HepG2 (cell line): Measurements from ENCODE around the gene CRTAC1. TPM values are rescaled to one million over a fixed set of nuclear protein-coding genes. Genes with fewer than 3 reads are reported as not detected.

Source experiments
- ATAC-seq: fragments of 200-7000 bp; cut with Tn5 transposase; 3 replicates; pipeline ENCODE4 v1.9.1; 2020; ENCODE audit warnings: mild to moderate bottlenecking, moderate library complexity
- BruUV-seq: library from RNA; stranded (reverse); fragments of 400-500 nt; replicated peaks from 2 replicates; lab custom pipeline; 2021; lab: Mats Ljungman, UMichigan
- CTCF ChIA-PET: fragments of 300-600 bp; formaldehyde crosslinking; extraction: SDS; loops from one replicate; lab custom pipeline; 2021; ENCODE audit warnings: low total read pairs, inconsistent platforms, low intra/inter-chr PET ratio; lab: Yijun Ruan, JAX
- POLR2A ChIA-PET: fragments of 350-600 bp; sonication (Branson Sonifier 250); formaldehyde crosslinking; loops from one replicate; lab custom pipeline; 2020; ENCODE audit warnings: antibody characterized with exemption, inconsistent platforms; lab: Yijun Ruan, JAX
- DNase-seq: peaks from one replicate; pipeline ENCODE4 v3.0.0-alpha.2; 2015; ENCODE audit warnings: low spot score
- FAIRE-seq: peaks from 3 replicates; lab custom pipeline; 2011; peaks lifted over from hg19 to GRCh38; lab: Jason Lieb, UNC
- H2AFZ ChIP-seq: one replicate; pipeline ENCODE4 v1.6.1; 2011; ENCODE audit warnings: low read length, inconsistent platforms
- H3K27ac ChIP-seq: fragments of 300-600 bp; 3 replicates; pipeline ENCODE4 v1.8.0; 2011; ENCODE audit warnings: mixed run types, mild to moderate bottlenecking, mixed read lengths, low read length, inconsistent platforms; ENCODE audit not compliant: insufficient read depth; ENCODE audit errors: extremely low read length
- H3K27me3 ChIP-seq, 2 experiments: fragments of 200-600 bp in 1 of 2; 2 replicates in 1 of 2; 3 replicates in 1 of 2; pipeline versions ENCODE4 v1.6.0 to v1.8.0; 2011; ENCODE audit warnings: low read length in 2 of 2, mild to moderate bottlenecking in 2 of 2, moderate library complexity in 2 of 2, inconsistent platforms in 1 of 2; ENCODE audit not compliant: insufficient read depth in 2 of 2, control insufficient read depth in 1 of 2
- H3K36me3 ChIP-seq, 2 experiments: fragments of 200-600 bp in 1 of 2; replicated peaks in 1 of 2; 2 replicates in 1 of 2; 3 replicates in 1 of 2; pipeline versions ENCODE4 v1.5.1 to v1.8.0; 2011; ENCODE audit warnings: low read length in 2 of 2, inconsistent platforms in 1 of 2; ENCODE audit not compliant: insufficient read depth in 2 of 2, control insufficient read depth in 1 of 2
- H3K4me1 ChIP-seq: 2 replicates; pipeline ENCODE4 v1.5.1; 2012; ENCODE audit warnings: low read length, inconsistent platforms; ENCODE audit not compliant: insufficient read depth
- H3K4me2 ChIP-seq: 2 replicates; pipeline ENCODE4 v1.6.0; 2011; ENCODE audit warnings: low read depth, low read length, inconsistent platforms
- H3K4me3 ChIP-seq, 3 experiments: fragments of 200-600 bp in 1 of 3; sonication (generic), shearing (Covaris generic) in 1 of 3; replicated peaks in 1 of 3; 2 replicates each; pipeline ENCODE4 v1.5.1; 2011 to 2016; ENCODE audit warnings: low read length in 3 of 3, inconsistent platforms in 2 of 3, low read depth in 2 of 3, mild to moderate bottlenecking in 2 of 3, control low read depth in 1 of 3, mixed read lengths in 1 of 3; ENCODE audit not compliant: insufficient read depth in 1 of 3
- H3K79me2 ChIP-seq: one replicate; pipeline ENCODE4 v1.6.1; 2011; ENCODE audit warnings: low read length, inconsistent platforms; ENCODE audit not compliant: insufficient read depth
- H3K9ac ChIP-seq: 2 replicates; pipeline ENCODE4 v1.6.0; 2011; ENCODE audit warnings: mild to moderate bottlenecking, low read depth, low read length, inconsistent platforms; ENCODE audit not compliant: insufficient read depth
- H3K9me3 ChIP-seq: 2 replicates; pipeline ENCODE4 v1.5.1; 2012; ENCODE audit warnings: mild to moderate bottlenecking, low read length
- H4K20me1 ChIP-seq: 2 replicates; pipeline ENCODE4 v1.6.0; 2011; ENCODE audit warnings: inconsistent platforms, mild to moderate bottlenecking, low read length, moderate library complexity; ENCODE audit not compliant: insufficient read depth
- BCL6 ChIP-seq: IDR thresholded peaks from 2 replicates; pipeline ENCODE4 v1.6.1; 2016; ENCODE audit warnings: missing genetic modification reagents, missing compliant biosample characterization
- ESRRA ChIP-seq: sonication (generic); formaldehyde crosslinking; IDR thresholded peaks from 2 replicates; pipeline ENCODE4 v1.5.1; 2020; ENCODE audit warnings: mild to moderate bottlenecking, low read depth, missing genetic modification reagents
- FUBP1 ChIP-seq: sonication (generic); formaldehyde crosslinking; IDR thresholded peaks from 2 replicates; pipeline ENCODE4 v1.5.1; 2020; ENCODE audit warnings: missing genetic modification reagents, mild to moderate bottlenecking, borderline replicate concordance
- GRHL1 ChIP-seq: sonication (generic); formaldehyde crosslinking; conservative IDR thresholded peaks from 2 replicates; pipeline ENCODE4 v1.8.0; 2022; ENCODE audit warnings: missing genetic modification reagents
- IRF9 ChIP-seq: sonication (generic); formaldehyde crosslinking; IDR thresholded peaks from 2 replicates; pipeline ENCODE4 v1.8.0; 2022; ENCODE audit warnings: missing genetic modification reagents, mild to moderate bottlenecking, borderline replicate concordance
- NR2F1 ChIP-seq, 2 experiments: fragments of 450-650 bp in 1 of 2; formaldehyde crosslinking in 1 of 2; IDR thresholded peaks; 2 replicates each; pipeline versions ENCODE4 v1.5.0 to v1.6.1; 2016 to 2020; ENCODE audit warnings: mild to moderate bottlenecking in 1 of 2, missing compliant biosample characterization in 1 of 2, missing genetic modification reagents in 1 of 2, moderate library complexity in 1 of 2
- RELA ChIP-seq: sonication (generic); formaldehyde crosslinking; IDR thresholded peaks from 2 replicates; pipeline ENCODE4 v1.4.0; 2020; ENCODE audit warnings: missing genetic modification reagents
- TRAFD1 ChIP-seq: sonication (generic); formaldehyde crosslinking; IDR thresholded peaks from 2 replicates; pipeline ENCODE4 v1.5.1; 2020; ENCODE audit warnings: missing genetic modification reagents, mild to moderate bottlenecking, borderline replicate concordance
- XBP1 ChIP-seq: sonication (generic); formaldehyde crosslinking; IDR thresholded peaks from 2 replicates; pipeline ENCODE4 v1.5.0; 2020; ENCODE audit warnings: missing genetic modification reagents
- ZNF12 ChIP-seq: sonication (generic); formaldehyde crosslinking; IDR thresholded peaks from 2 replicates; pipeline ENCODE4 v1.5.0; 2020; ENCODE audit warnings: missing genetic modification reagents
- ZNF225 ChIP-seq: sonication (generic); formaldehyde crosslinking; IDR thresholded peaks from 2 replicates; pipeline ENCODE4 v1.4.0; 2020; ENCODE audit warnings: mild to moderate bottlenecking, missing genetic modification reagents
- ZNF232 ChIP-seq: sonication (generic); formaldehyde crosslinking; IDR thresholded peaks from 2 replicates; pipeline ENCODE4 v1.4.0; 2020; ENCODE audit warnings: missing genetic modification reagents, borderline replicate concordance
- ZNF3 ChIP-seq: IDR thresholded peaks from 2 replicates; pipeline ENCODE4 v1.7.0; 2017; ENCODE audit warnings: inconsistent platforms
- ZNF337 ChIP-seq: sonication (generic); formaldehyde crosslinking; IDR thresholded peaks from 2 replicates; pipeline ENCODE4 v1.5.1; 2020; ENCODE audit warnings: missing genetic modification reagents, low read depth, mild to moderate bottlenecking, borderline replicate concordance
- ZNF770 ChIP-seq: sonication (generic); formaldehyde crosslinking; IDR thresholded peaks from 2 replicates; pipeline ENCODE4 v1.5.0; 2020; ENCODE audit warnings: mild to moderate bottlenecking, missing genetic modification reagents
- ZNF777 ChIP-seq: sonication (generic); formaldehyde crosslinking; IDR thresholded peaks from 2 replicates; pipeline ENCODE4 v1.4.0; 2020; ENCODE audit warnings: missing genetic modification reagents
- WGBS: methylation state at CpG from one replicate; pipeline ENCODE4 v1.1.6; 2017; ENCODE audit warnings: low lambda C conversion rate; 5-methylcytosine and 5-hydroxymethylcytosine counted together
- in situ Hi-C: cut with HindIII; loops from 2 replicates; pipeline ENCODE4 v1.10.0; 2017; ENCODE audit warnings: low pct_unique_long_range_greater_than_20kb; ENCODE audit not compliant: extremely low pct_ligation_motif_present
- intact Hi-C: fragments of 100-400 bp; cut with micrococcal nuclease; formaldehyde crosslinking; loops from one replicate; pipeline ENCODE4 v1.10.0; 2022; ENCODE audit not compliant: unreplicated experiment
- polyA plus RNA-seq, 8 experiments: library from polyadenylated mRNA; depleted of rRNA in 3 of 8; stranded (reverse) in 7 of 8; unstranded in 1 of 8; fragments of >200 nt; fragmentation: Illumina TruSeq in 4 of 8; extraction: Trizol in 4 of 8; gene quantifications; 2 replicates each; pipeline versions ENCODE4 v1.2.1 to v1.2.3, GENCODE V29; 2011 to 2016; ENCODE audit warnings: low read depth in 4 of 8, missing spikeins in 1 of 8, mixed read lengths in 1 of 8; ENCODE audit not compliant: insufficient read depth in 1 of 8
- total RNA-seq, 5 experiments: library from RNA; depleted of rRNA; stranded (reverse); fragments of >200 nt; fragmentation: Illumina TruSeq; extraction: Trizol; gene quantifications; 2 replicates each; pipeline ENCODE4 v1.2.3, GENCODE V29; 2016; ENCODE audit warnings: low read depth in 1 of 5

The CRTAC1 gene
- total and polyA plus RNA-seq, 2 of the 13 experiments (the other 11 are each of a cell fraction or from before 2014, with no cell fraction given): not detected

- intact Hi-C loops (no loop called here), in situ Hi-C loops (no loop called here)
- no peaks in the 10 kb centered on the region for H4K20me1 ChIP-seq
- FAIRE-seq: no peak
- no peaks in the 10 kb centered on the region for H3K4me1 ChIP-seq
- POLR2A ChIA-PET: no interaction called here
- H3K9me3 ChIP-seq: no peaks in the 10 kb centered on the region
- BruUV-seq: no TSS peak
- WGBS: 0% methylated on average over 2 of the region's 3 CpGs
- H3K36me3 ChIP-seq: no peaks in the 10 kb centered on the region
- DNase-seq: no peak
- no peaks in the 10 kb centered on the region for H3K79me2 ChIP-seq
- CTCF ChIA-PET: no interaction called here
- no peak overlapping the region for H3K9ac ChIP-seq
- ATAC-seq: no peak
- H2AFZ ChIP-seq: no peak overlapping the region
- H3K27ac ChIP-seq: no peak overlapping the region
- H3K4me3 ChIP-seq: no peak overlapping the region
- peaks cover 0 to 43% of the 10 kb centered on the region in 2 experiments; a peak in 3 of 5 replicates for H3K27me3 ChIP-seq
- H3K4me2 ChIP-seq: no peak overlapping the region
- TF ChIP-seq ZNF3 (CRISPR knock-in tag): no peak
- TF ChIP-seq ZNF337 (CRISPR knock-in tag): no peak
- TF ChIP-seq ZNF777: no peak
- no peak for TF ChIP-seq FUBP1 (CRISPR knock-in tag)
- no peak for TF ChIP-seq ZNF12
- TF ChIP-seq ZNF232 (CRISPR knock-in tag): no peak
- no peak for TF ChIP-seq ZNF770 (CRISPR knock-in tag)
- no peak for TF ChIP-seq BCL6 (CRISPR knock-in tag)
- TF ChIP-seq NR2F1 (CRISPR knock-in tag; IDR thresholded peaks at IDR 0.05): no peak
- TF ChIP-seq RELA: no peak
- TF ChIP-seq GRHL1 (CRISPR knock-in tag): no peak
- no peak for TF ChIP-seq TRAFD1
- no peak for TF ChIP-seq IRF9 (CRISPR knock-in tag)
- no peak for TF ChIP-seq XBP1
- no peak for TF ChIP-seq ZNF225 (CRISPR knock-in tag)
- no peak for TF ChIP-seq ESRRA (CRISPR knock-in tag)
Measured at GRCh38 chr10:98013776-98014175, 16.6 kb downstream of the CRTAC1 start.
